Smooth muscle cell (in vitro differentiated cells): ENCODE data around the gene CCR3. TPM values are rescaled to one million over a fixed set of nuclear protein-coding genes. Genes with fewer than 3 reads are reported as not detected.

ENCODE experiments used
- DNase-seq: peaks from one replicate; lab custom pipeline; 2025; ENCODE audit not compliant: unreplicated experiment; lab: John Stamatoyannopoulos, UW
- H2AFZ ChIP-seq: fragments of 200-600 bp; sonication (generic); 2 replicates; pipeline ENCODE4 v1.6.0; 2016; ENCODE audit warnings: antibody characterized with exemption, low read depth, mild to moderate bottlenecking
- H3F3A ChIP-seq: fragments of 200-600 bp; sonication (generic); 2 replicates; pipeline ENCODE4 v1.6.0; 2017; ENCODE audit warnings: antibody characterized with exemption, low read depth
- H3K27ac ChIP-seq: fragments of 200-600 bp; sonication (generic); 2 replicates; pipeline ENCODE4 v1.5.1; 2016; ENCODE audit warnings: low read depth, mild to moderate bottlenecking
- H3K27me3 ChIP-seq: fragments of 200-600 bp; sonication (generic); 2 replicates; pipeline ENCODE4 v1.6.1; 2016; ENCODE audit warnings: low read depth, mild to moderate bottlenecking
- H3K36me3 ChIP-seq: fragments of 200-600 bp; sonication (generic); 2 replicates; pipeline ENCODE4 v1.5.1; 2016; ENCODE audit warnings: low read depth
- H3K4me1 ChIP-seq: fragments of 200-600 bp; sonication (generic); 2 replicates; pipeline ENCODE4 v1.5.1; 2016; ENCODE audit warnings: low read depth
- H3K4me2 ChIP-seq: fragments of 200-600 bp; sonication (generic); 2 replicates; pipeline ENCODE4 v1.6.0; 2016; ENCODE audit warnings: mild to moderate bottlenecking
- H3K4me3 ChIP-seq: fragments of 200-600 bp; sonication (generic); 2 replicates; pipeline ENCODE4 v1.5.1; 2016; ENCODE audit warnings: mild to moderate bottlenecking
- H3K79me2 ChIP-seq: fragments of 200-600 bp; sonication (generic); 2 replicates; pipeline ENCODE4 v1.6.0; 2016; ENCODE audit warnings: low read depth, mild to moderate bottlenecking
- H3K9ac ChIP-seq: fragments of 200-600 bp; sonication (generic); 2 replicates; pipeline ENCODE4 v1.6.0; 2016; ENCODE audit warnings: low read depth
- H3K9me3 ChIP-seq: fragments of 200-600 bp; sonication (generic); replicated peaks from 2 replicates; pipeline ENCODE4 v1.5.1; 2016; ENCODE audit warnings: low read depth
- H4K20me1 ChIP-seq: fragments of 200-600 bp; sonication (generic); 2 replicates; pipeline ENCODE4 v1.6.0; 2016; ENCODE audit warnings: low read depth
- CTCF ChIP-seq: fragments of 200-600 bp; sonication (generic); IDR thresholded peaks from 2 replicates; pipeline ENCODE4 v1.5.1; 2017; ENCODE audit warnings: borderline replicate concordance, mild to moderate bottlenecking, antibody characterized with exemption; ENCODE audit not compliant: insufficient read depth, poor library complexity, severe bottlenecking
- WGBS: methylation state at CpG from one replicate; pipeline ENCODE4 v1.1.7; 2016; ENCODE audit warnings: low lambda C conversion rate; 5-methylcytosine and 5-hydroxymethylcytosine counted together
- polyA plus RNA-seq: library from polyadenylated mRNA; unstranded; fragments of >200 nt; fragmentation: Nextera tagmentation; extraction: Ambion mirVana; gene quantifications from 2 replicates; pipeline ENCODE4 v1.2.1, GENCODE V29; 2016
- total RNA-seq: library from RNA; depleted of rRNA; stranded (reverse); fragments of >200 nt; gene quantifications from 2 replicates; pipeline ENCODE4 v1.2.3, GENCODE V29; 2014

The CCR3 gene
- total and polyA plus RNA-seq, 2 experiments from 2014 or later: not detected

DNA sequence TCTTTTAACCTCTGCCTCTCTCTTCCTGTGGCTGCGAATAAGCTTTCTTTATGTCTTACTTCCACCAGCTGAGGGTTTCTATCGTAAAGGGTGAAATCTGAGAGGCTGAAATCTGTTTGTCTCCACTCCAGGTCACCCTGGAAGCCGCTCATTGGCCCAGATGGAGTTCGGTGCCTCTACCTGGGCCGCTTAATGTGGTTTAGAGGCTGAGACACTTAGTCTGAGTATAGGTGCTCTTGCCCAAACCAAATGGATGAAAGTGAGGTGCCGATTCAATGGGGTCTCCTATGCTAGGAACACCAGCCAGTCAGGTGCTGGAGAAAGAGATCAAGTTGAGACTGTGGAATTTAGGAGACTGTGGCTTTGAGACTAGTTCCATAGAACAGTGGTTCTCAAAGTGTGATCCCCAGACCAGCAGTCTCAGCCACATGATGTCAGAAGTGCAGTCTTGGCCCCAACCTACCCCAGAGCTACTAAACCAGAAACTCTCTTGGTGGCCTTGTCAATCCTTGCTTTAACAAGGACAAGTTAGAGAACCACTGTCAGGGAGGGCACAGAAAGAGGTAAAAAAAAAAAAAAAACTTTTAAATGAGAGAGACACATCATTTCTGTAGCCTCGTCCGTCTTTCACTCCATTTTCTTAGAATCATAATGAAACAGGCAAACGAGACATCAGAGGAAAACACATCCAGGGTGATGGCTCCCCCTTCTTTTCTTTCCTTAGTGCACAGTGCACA lies 56.8 kb downstream of the CCR3 start:
- Histone ChIP-seq H3K4me1 (no peaks in the 10 kb centered on the region), H3K9me3 (no peaks in the 10 kb centered on the region), H3K36me3 (no peaks in the 10 kb centered on the region), H3K27ac (no peak overlapping the region), H3K79me2 (no peaks in the 10 kb centered on the region), H3F3A (no peaks in the 10 kb centered on the region), H3K9ac (no peak overlapping the region), H3K4me2 (no peak overlapping the region), H3K27me3 (peaks cover 3% of the 10 kb centered on the region), H3K4me3 (no peak overlapping the region), H2AFZ (no peak overlapping the region), H4K20me1 (no peaks in the 10 kb centered on the region)
- no peak for DNase-seq
- no peak for TF ChIP-seq CTCF
- 92% methylated on average over 9 of the region's 9 CpGs for WGBS

DNA sequence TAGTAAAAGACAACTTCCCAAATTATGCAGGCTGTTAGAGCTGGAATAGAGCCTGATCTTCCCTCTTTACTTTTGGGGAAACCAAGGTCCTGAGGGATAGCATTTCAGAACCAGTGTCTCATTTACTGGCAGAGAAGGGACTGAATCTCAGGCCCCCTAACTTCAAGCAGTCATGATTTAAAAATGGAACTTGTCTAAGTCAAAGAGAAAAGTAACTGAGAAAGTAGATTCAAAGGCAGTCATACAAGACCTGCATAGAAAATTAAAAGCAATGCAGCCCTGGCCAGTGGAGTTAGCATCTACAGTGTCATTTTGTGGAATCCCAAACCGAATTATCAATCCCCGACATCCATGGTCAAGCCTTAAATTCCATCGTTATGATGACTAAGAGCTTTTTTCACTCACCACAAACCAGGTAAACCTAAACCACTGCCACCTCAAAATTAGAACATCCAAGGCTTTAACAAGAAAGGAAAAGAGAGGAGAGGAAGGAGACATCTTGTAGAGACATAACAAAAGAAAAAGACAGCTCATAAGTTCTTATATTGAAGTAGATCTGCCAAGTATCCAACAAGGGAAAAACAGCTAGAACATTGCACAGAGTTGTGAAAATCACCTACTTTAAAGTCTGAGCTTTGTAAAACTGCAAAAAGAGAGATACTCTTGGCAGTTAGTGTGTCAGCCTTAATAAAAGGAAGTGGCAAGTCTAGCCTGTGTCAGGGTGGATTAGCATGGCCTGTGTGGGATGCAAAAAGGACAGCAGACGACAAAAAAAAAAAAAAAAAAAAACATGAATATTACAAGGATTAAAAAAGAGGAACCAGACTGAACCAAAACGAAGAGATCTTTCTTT lies 57.6 kb downstream of the CCR3 start:
- H2AFZ ChIP-seq: no peak overlapping the region

GRCh38 chr3:46300461-46300789 lies 58.2 kb downstream of the CCR3 start:
- no peak overlapping the region for H2AFZ ChIP-seq
- H3K9me3 ChIP-seq: no peaks in the 10 kb centered on the region
- H3K4me2 ChIP-seq: no peak overlapping the region
- H3K4me3 ChIP-seq: no peak overlapping the region
- H4K20me1 ChIP-seq: no peaks in the 10 kb centered on the region
- H3K27ac ChIP-seq: no peak overlapping the region
- no peaks in the 10 kb centered on the region for H3K79me2 ChIP-seq
- H3K36me3 ChIP-seq: no peaks in the 10 kb centered on the region
- TF ChIP-seq CTCF: no peak
- H3F3A ChIP-seq: no peaks in the 10 kb centered on the region
- no peaks in the 10 kb centered on the region for H3K4me1 ChIP-seq
- H3K27me3 ChIP-seq: peaks cover 16% of the 10 kb centered on the region
- WGBS: 86% methylated on average over 3 of the region's 3 CpGs
- no peak overlapping the region for H3K9ac ChIP-seq
- DNase-seq: no peak

More for the DNA sequence above, 57.6 kb downstream of the CCR3 start:
- no peak overlapping the region for H3K4me3 ChIP-seq
- no peaks in the 10 kb centered on the region for H3K79me2 ChIP-seq
- H3K4me1 ChIP-seq: no peaks in the 10 kb centered on the region
- no peak overlapping the region for H3K27ac ChIP-seq
- no peaks in the 10 kb centered on the region for H4K20me1 ChIP-seq
- 76% methylated on average over 5 of the region's 5 CpGs for WGBS
- H3K9ac ChIP-seq: no peak overlapping the region
- no peaks in the 10 kb centered on the region for H3K9me3 ChIP-seq
- H3K4me2 ChIP-seq: no peak overlapping the region
- TF ChIP-seq CTCF: no peak
- no peaks in the 10 kb centered on the region for H3K36me3 ChIP-seq
- no peak for DNase-seq
- peaks cover 10% of the 10 kb centered on the region for H3K27me3 ChIP-seq
- no peaks in the 10 kb centered on the region for H3F3A ChIP-seq
